ENCODE data around the gene LRRC8B. TPM values are rescaled to one million over a fixed set of nuclear protein-coding genes. Genes with fewer than 3 reads are reported as not detected.

The LRRC8B gene
- total and polyA plus RNA-seq, 9 of the 15 experiments (the other 6 are each of a cell fraction or from before 2014, with no cell fraction given) = 4.3 to 43.7 (median 14.4) TPM

GRCh38 chr1:89540406-89540970 lies 15.9 kb downstream of the LRRC8B start (continued):
- TF ChIP-seq ZNF592 (IDR thresholded peaks at IDR 0.05) = peak; percentile 66
- peak; percentile 96 for TF ChIP-seq HMBOX1 (IDR thresholded peaks at IDR 0.05)
- TF ChIP-seq SMARCE1 (IDR thresholded peaks at IDR 0.05) = peak; percentile 58; the same call in 1 of the 2 replicates
- TF ChIP-seq CTBP1 (IDR thresholded peaks at IDR 0.05; ENCODE audit: borderline replicate concordance) = peak; percentile 32; the same call in 1 of the 2 replicates
- TF ChIP-seq NFRKB (IDR thresholded peaks at IDR 0.05; ENCODE audit: low read depth) = 0 out of 2 replicates have a peak, but pooled peaks have one; percentile 40
- TF ChIP-seq ID3 (CRISPR knock-in tag; IDR thresholded peaks at IDR 0.05) = no peak
- 0 out of 2 replicates have a peak, but pooled peaks have one; percentile 23 for TF ChIP-seq ID3 (tag; IDR thresholded peaks at IDR 0.05)
- peak; percentile 73 for TF ChIP-seq SMARCB1 (IDR thresholded peaks at IDR 0.05; ENCODE audit: insufficient read length, low read depth)
- TF ChIP-seq ARID1B (IDR thresholded peaks at IDR 0.05) = 0 out of 2 replicates have a peak, but pooled peaks have one; percentile 37
- no peak for TF ChIP-seq ETS1 (conservative IDR thresholded peaks at IDR 0.05; ENCODE audit: control insufficient read depth, low read depth, low read length)
- TF ChIP-seq ZNF121 (CRISPR knock-in tag; conservative IDR thresholded peaks at IDR 0.05) = no peak
